ENCODE data around the gene CARS2. TPM values are rescaled to one million over a fixed set of nuclear protein-coding genes. Genes with fewer than 3 reads are reported as not detected.

Gene CARS2
- total and polyA plus RNA-seq, 2 donors from 2014 or later, result 57.1 to 57.9 TPM

GRCh38 chr13:110628477-110628793 lies 77.5 kb downstream of the CARS2 start:
- Histone ChIP-seq H3K27ac (ENCODE audit: low read depth in 2 of 2, low read length in 2 of 2) (no peak overlapping the region), H3K36me3 (ENCODE audit: control insufficient read depth in 2 of 3, insufficient read depth in 3 of 3, low read length in 3 of 3) (peaks cover 0 to 28% (median 5%) of the 10 kb centered on the region in 3 donors), H3K27me3 (ENCODE audit: control insufficient read depth, insufficient read depth, low read length) (no peaks in the 10 kb centered on the region), H3K9me3 (ENCODE audit: control insufficient read depth in 2 of 3, insufficient read depth in 1 of 3, low read length in 3 of 3) (no peaks in the 10 kb centered on the region), H3K4me3 (ENCODE audit: low read length in 3 of 3) (no peak overlapping the region), H3K9ac (ENCODE audit: low read length in 3 of 3) (no peak overlapping the region), H3K4me1 (ENCODE audit: control insufficient read depth in 2 of 3, insufficient read depth in 2 of 3, low read depth in 1 of 3, low read length in 3 of 3) (peaks cover 0 to 12% (median 0%) of the 10 kb centered on the region in 3 donors)
- intact Hi-C loops (cut with DNase I), result no loop called here
- DNase-seq (peak in 1 of 5 donors; percentile 25), FAIRE-seq (no peak)
- TF ChIP-seq, protein P1, sequence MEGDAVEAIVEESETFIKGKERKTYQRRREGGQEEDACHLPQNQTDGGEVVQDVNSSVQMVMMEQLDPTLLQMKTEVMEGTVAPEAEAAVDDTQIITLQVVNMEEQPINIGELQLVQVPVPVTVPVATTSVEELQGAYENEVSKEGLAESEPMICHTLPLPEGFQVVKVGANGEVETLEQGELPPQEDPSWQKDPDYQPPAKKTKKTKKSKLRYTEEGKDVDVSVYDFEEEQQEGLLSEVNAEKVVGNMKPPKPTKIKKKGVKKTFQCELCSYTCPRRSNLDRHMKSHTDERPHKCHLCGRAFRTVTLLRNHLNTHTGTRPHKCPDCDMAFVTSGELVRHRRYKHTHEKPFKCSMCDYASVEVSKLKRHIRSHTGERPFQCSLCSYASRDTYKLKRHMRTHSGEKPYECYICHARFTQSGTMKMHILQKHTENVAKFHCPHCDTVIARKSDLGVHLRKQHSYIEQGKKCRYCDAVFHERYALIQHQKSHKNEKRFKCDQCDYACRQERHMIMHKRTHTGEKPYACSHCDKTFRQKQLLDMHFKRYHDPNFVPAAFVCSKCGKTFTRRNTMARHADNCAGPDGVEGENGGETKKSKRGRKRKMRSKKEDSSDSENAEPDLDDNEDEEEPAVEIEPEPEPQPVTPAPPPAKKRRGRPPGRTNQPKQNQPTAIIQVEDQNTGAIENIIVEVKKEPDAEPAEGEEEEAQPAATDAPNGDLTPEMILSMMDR (IDR thresholded peaks at IDR 0.05; ENCODE audit: borderline replicate concordance, extremely low read depth, insufficient read depth), result no peak

DNA sequence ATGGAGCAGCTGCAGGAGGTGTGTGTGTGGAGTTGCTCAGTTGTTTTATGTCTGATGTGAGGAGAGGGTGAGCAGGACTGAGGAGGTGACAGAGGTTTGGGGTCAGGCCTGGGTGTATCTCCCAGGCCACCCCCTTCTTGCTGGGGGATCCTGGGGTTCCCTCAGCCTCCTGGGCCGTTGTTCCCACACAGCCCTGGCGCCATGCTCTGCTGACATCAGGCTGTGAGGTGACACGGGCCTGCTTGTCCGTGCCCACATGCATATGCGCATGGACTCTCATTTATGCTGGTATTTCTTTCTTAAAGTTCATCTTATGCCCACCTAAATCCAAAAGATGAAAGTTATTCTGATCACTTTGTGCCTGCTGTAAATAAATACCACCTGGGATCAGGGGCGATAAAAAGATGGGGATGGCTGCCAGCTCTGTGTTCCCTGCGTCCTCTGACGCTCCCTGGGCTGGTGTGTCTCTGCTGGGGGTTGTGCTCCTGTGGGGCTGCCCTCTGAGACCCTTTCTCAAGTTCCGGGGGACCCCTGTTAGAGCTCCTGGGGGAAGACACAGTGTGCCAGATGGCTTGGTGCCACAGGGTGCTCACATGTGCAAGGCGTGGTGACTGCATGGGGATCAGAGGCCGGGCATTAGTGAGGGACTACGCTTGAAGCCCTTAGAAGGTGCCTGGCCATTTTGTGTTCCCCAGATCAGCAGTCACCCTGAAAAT lies 78.0 kb downstream of the CARS2 start:
- no peaks in the 10 kb centered on the region for H3K27me3 ChIP-seq (ENCODE audit: control insufficient read depth, insufficient read depth, low read length)
- TF ChIP-seq, protein P1 (IDR thresholded peaks at IDR 0.05; ENCODE audit: borderline replicate concordance, extremely low read depth, insufficient read depth), result no peak
- no peaks in the 10 kb centered on the region for H3K9me3 ChIP-seq (ENCODE audit: control insufficient read depth in 2 of 3, insufficient read depth in 1 of 3, low read length in 3 of 3)
- intact Hi-C loops (cut with DNase I), result no loop called here
- no peak overlapping the region for H3K9ac ChIP-seq (ENCODE audit: low read length in 3 of 3)
- H3K36me3 ChIP-seq (ENCODE audit: control insufficient read depth in 2 of 3, insufficient read depth in 3 of 3, low read length in 3 of 3), result peaks cover under 1 to 31% (median 8%) of the 10 kb centered on the region in 3 donors
- FAIRE-seq (no peak), DNase-seq (no peak)
- H3K4me1 ChIP-seq (ENCODE audit: control insufficient read depth in 2 of 3, insufficient read depth in 2 of 3, low read depth in 1 of 3, low read length in 3 of 3), result peaks cover 0 to 12% (median 0%) of the 10 kb centered on the region in 3 donors
- H3K4me3 ChIP-seq (ENCODE audit: low read length in 3 of 3), result no peak overlapping the region
- no peak overlapping the region for H3K27ac ChIP-seq (ENCODE audit: low read depth in 2 of 2, low read length in 2 of 2)

- H3K27ac ChIP-seq (ENCODE audit: low read depth in 2 of 2, low read length in 2 of 2), result no peak overlapping the region
- FAIRE-seq, result no peak
- H3K9ac ChIP-seq (ENCODE audit: low read length in 3 of 3), result no peak overlapping the region
Measured at GRCh38 chr13:110627351-110627750, 78.6 kb downstream of the CARS2 start.

More at GRCh38 chr13:110627351-110627750, 78.6 kb downstream of the CARS2 start:
- Histone ChIP-seq H3K27me3 (ENCODE audit: control insufficient read depth, insufficient read depth, low read length) (no peaks in the 10 kb centered on the region), H3K9me3 (ENCODE audit: control insufficient read depth in 2 of 3, insufficient read depth in 1 of 3, low read length in 3 of 3) (no peaks in the 10 kb centered on the region), H3K36me3 (ENCODE audit: control insufficient read depth in 2 of 3, insufficient read depth in 3 of 3, low read length in 3 of 3) (peaks cover 3 to 35% (median 13%) of the 10 kb centered on the region in 3 donors), H3K4me1 (ENCODE audit: control insufficient read depth in 2 of 3, insufficient read depth in 2 of 3, low read depth in 1 of 3, low read length in 3 of 3) (peaks cover 0 to 12% (median 5%) of the 10 kb centered on the region in 3 donors), H3K4me3 (ENCODE audit: low read length in 3 of 3) (no peak overlapping the region)
- intact Hi-C loops (cut with DNase I), result no loop called here
- no peak for DNase-seq
- TF ChIP-seq, protein P1 (IDR thresholded peaks at IDR 0.05; ENCODE audit: borderline replicate concordance, extremely low read depth, insufficient read depth), result no peak

Data from kidney (tissue), 14 donors.